Fibroblast of skin of right biceps (primary cell): Measurements from ENCODE around the gene EIF3K.
A peak's percentile ranks its signal among the peaks of the same experiment; 100 is the strongest.
"Not testable (repeated sequence)": the region's sequence is repeated elsewhere in the genome, so short reads cannot be mapped to it uniquely, and the experiment has no call there.

Experiments
- DNase-seq: peaks from one replicate; pipeline ENCODE4 v3.0.0-alpha.2; 2013

Gene EIF3K, protein sequence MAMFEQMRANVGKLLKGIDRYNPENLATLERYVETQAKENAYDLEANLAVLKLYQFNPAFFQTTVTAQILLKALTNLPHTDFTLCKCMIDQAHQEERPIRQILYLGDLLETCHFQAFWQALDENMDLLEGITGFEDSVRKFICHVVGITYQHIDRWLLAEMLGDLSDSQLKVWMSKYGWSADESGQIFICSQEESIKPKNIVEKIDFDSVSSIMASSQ

DNA sequence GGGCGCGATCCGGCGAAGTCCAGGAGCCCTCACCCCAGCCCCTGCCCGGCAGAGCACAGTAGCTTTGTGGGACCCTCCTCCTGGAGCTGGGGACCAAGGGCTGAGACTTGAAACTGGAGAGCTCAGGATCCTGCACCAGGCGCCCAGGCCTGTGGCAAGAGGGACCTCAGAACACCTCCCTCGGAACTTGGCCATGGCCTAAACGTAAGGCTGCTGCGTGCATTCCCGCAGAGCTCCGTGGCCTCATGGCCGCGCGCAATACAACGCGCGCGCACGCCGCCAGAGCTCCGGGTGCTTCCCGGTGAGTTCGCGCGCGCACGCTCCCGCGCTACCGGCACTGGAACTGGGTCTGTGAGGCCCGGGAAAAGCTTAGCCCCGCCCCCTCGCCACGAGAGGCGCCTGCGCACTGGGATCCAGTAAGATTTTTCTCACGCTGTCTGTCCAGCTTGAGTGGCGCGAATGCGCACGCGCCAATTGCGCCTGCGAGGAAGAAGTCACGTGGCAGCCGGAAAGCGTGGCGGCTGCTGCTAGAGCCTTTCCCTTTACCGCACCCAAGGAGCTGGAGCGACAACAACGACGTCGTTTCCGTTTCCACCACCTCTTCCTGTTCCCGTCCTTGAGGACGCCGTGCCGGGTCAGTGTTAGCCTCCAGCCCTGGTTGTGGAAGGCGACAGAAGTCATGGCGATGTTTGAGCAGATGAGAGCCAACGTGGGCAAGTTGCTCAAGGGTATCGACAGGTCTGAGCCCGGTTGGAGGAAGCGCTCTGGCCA, at the start of gene EIF3K:
Gene EIF3K, plus strand, starts transcription at position 599 of the 771 bp plus-strand sequence. Its CDS starts 81 bp downstream, at position 680.
- DNase-seq: peak; percentile 99

DNA sequence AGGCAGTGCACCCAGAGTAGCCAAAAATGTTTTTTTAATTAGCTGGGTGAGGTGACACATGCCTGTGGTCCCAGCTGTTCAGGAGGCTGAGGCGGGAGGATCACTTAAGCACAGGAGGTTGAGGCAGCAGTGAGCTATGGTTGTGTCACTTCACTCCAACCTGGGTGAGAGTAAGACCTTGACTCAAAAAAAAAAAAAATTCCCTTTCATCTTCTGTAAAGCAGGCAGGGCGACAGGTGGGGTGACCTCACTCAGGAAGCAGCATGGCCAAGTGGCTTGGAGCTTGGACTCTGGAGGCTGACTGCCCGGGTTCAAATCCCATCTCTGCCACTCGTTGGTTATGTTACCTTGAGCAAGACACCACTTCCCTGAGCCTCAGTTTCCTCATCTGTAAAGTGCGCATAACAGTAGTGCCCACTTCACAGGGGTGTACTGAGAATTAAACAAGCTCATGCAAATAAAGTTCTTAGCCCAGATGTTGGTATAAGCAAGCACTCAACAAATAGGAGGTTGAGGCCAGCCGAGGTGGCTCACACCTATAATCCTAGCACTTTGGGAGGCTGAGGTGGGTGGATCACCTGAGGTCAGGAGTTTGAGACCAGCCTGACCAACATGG, 49.5 kb upstream of the EIF3K start:
- DNase-seq: no peak

DNA sequence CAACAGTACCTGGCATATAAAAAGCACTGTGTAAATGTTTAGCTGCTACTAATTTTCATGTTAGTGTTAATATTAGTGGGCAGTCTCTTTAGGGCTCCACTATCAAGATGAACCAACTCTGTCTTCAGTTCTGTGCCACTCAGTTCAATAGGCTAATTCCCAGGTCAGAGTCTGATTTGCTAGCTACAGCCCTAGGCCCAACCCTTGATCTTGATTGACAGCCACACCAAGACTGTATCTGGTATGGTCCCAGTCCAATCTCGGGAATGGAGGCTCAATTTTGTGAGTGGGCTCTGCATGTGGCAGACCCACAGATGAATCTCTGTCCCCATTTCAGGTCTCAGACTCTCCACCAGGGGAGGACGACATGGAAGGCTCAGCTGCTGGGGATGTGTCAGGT, 47.3 kb upstream of the EIF3K start:
- no peak for DNase-seq

DNA sequence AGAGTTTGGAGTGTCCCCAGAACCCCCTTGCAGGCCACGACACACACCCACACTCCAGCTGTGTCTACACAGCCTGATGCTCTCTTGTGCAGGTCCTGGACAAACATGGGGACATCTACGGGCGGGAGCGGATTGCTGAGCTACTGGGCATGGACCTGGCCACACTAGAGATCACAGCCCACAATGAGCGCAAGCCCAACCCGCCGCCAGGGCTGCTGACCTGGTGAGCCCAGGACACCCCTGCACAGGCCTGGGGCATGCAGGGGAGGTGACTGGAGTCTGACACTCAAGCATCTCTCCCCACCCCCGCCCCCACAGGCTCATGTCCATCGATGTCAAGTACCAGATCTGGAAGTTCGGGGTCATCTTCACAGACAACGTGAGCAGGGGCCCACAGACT, 41.2 kb upstream of the EIF3K start:
- no peak for DNase-seq

DNA sequence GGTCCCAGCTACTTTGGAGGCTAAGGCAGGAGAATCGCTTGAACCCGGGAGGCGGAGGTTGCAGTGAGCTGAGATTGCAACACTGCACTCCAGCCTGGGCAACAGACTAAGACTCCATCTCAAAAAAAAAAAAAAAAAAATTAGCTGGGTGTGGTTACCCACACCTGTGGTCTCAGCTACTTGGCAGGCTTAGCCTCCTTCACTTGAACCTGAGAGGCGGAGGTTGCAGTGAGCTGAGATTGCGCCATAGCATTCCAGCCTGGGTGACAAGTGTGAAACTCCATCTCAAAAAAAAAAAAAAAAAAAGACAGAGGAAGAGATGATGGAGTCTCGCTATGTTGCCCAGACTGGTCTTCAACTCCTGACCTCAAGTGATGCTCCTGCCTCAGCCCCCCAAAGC, 39.7 kb upstream of the EIF3K start:
- not testable (repeated sequence) for DNase-seq

DNA sequence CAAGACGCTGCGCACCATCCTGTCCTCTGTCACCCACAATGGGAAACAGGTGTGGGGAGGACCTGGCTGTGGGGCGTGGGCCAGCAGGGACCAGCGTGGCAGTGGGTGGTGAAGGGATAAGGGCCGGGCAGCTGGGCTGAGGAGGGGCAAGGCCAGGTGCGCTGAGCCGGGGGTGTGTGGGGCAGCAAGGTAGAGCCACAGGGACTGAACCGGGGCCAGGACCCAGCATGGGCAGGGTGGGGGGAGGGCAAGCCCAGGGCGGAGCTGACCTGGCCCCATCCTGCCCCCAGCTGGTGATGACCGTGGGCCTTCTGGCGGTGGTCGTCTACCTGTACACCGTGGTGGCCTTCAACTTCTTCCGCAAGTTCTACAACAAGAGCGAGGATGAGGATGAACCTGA, 38.9 kb upstream of the EIF3K start:
- DNase-seq: no peak

DNA sequence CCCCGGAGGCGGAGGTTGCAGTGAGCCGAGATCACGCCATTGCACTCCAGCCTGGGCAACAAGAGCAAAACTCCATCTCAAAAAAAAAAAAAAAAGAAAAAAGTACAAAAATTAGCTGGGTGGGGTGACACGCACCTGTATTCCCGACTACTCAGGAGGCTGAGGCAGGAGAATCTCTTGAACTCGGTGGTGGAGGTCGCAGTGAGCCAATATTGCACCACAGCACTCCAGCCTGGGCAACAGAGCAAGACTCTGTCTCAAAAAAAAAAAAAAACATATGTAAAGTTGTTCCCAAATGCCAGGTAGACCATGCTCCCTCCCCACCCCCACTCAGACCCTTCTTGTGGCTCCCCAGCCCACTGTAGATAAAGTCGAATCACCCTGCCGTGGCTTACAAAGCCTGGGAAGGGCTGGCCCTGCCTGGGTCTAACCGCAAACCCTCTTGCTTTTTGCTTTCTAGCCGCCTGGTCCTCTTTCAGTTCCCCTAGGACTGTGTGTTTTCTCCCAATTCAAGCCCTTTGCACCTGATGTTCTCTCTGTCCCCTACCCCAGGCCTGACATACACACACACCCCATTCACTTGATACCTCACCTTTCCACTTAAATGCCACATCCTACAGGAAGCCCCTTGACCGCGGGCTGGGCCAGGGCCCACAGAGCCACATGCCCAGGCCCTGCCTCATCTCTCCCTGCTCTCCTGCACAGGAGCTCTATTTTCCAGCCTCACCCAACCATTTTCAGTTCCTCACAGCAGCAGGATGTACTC, 35.6 kb upstream of the EIF3K start:
- DNase-seq: no peak

DNA sequence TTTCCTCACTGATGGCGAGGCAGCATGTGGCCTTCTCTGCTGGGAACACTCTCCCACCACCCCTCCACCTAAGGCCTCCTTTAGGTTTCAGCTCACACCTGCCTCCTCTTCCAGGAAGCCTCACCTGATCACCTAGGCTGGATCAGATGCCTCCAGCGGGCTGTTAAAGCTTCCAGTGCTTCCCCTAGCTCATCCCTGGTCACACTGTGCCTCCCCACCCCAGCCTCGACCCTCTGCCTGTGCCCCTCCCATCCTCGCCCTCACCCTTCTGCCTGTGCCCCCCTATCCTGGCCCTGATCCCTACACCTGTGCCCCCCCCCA, 35.0 kb upstream of the EIF3K start:
- no peak for DNase-seq

DNA sequence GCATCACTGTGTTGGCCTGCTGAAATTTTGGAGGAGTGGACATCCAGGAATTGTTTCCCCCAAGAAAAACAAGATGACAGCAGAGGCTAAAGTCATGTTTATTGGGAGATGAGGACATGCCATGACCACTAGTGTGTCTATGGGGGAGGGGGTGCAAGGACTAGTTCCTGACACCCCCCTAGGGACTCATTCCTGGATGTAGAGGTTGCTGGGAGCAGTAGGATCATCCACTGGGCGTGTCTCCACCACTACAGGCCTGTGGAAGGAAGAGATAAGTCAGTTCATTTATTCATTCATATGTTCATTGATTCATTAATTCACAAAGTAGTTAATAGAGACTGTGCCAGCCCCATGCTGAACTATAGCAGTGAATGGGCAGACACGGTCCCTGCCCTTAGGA, 31.4 kb upstream of the EIF3K start:
- DNase-seq: no peak

DNA sequence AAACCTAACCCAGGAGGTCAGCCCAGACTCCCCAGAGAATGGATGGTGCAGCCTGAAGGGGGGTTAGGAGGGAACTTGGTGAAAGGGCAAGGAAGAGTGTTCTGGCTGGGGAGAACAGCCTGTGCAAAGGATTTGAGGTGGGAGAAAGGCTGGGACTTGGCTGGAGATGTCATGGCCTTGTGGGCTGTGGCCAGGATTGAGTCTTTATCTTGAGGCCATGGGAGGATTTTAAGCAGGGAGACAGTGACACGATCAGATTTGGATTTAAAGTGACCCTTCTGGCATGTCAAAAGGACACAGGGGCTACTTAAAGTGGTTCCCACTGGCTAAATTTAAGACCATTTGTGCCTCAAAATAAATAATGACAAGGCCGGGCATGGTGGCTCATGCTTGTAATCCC, 30.9 kb upstream of the EIF3K start:
- DNase-seq: no peak

DNA sequence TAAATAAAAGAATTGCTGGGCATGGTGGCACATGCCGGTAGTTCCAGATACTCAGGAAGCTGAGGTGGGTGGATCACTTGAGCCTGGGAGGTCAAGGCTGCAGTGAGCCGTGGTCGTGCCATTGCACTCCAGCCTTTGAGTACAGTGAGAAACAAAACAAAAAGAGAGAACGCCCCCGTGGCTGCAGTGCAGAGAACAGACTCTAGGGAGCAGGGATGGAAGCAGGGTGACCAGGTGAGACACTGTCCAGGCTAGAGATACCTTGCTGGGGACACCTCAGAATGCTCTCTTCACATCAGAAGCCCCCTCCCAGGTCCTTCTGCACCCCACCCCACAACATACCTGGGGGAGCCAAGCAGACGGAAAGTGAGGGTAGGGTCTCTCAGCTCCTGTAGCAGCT, 26.0 kb upstream of the EIF3K start:
- DNase-seq: no peak

DNA sequence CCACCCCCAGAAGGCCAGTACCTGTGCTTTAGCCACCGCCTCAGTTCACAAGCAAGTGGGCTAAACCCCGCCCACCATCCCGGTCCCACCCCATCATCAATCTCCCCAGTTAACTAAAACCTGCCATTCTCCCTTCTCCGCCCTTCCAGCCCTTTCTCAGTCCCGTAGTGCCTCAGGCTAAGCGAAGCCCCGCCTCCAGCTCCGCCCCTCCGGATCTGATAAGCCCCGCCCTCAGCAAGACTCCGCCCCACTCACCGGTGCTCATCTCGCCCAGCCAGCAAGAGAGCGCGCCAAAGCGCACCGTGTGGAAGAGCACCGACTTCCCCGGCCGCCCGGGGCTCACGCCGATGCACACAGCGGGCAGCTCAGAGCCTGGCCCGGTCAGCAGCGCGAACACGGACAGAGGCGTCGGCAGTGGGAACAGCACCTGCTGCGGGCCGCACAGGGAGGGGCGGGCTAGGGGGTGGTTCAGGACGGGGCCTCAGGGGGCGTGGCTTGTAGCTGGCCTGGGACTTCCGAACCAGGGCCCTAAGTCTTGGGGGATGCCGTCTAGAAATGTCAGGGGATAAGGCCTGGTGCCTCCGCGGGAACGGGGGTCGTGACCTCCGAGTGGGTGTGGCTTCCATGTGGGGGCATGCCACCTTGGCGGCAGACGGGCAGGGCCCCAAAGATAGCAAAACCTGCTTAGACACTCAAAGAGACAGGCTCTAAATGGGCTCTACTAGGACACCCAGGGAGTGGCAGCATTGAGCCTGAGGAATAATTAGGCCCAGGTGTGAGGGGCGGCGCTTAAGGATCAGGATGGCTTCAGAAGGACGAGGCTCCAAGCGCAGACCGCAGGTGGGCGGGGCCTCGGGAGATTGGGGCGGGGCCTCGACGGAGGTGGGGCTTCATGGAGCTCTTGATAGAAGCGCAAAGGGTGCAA, 22.7 kb upstream of the EIF3K start:
- DNase-seq: peak; percentile 11

DNA sequence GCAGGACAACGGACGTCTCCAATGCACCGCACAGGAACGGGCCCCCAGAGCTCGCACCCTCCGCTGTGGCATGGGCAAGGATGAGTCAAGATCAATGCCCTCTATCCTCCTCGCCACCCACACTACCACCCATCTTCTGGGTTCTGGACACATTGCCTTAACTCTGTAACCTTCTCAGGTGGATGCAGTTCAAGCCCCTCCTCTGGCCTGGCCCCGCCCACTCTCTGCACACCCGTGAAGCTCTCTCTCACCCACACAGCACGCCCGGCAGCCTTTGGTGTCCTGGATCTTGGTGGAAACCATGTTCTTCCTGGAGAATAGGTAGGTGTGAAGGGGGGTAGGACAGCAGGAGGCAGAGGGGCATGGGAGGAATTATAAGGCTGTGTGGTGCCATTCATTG, 21.9 kb upstream of the EIF3K start:
- DNase-seq: no peak

DNA sequence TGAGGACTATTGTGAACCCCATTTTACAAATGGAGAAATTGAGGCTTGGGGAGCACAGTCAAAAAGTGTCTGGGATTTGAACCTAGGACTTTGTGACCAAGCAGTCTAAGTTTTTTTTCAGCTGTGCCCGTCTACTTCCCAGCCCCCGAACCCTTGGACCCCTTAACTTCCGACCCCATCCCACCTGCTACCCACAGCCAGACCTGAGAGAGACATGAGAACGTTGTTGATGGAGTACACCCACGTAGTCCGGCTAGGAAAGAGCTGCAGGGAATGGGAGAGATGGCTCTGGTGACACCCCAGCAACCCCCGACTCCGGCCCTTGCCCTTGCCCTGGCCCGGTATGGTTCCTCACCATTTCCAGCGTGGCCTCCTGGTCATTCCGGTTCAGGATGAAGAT, 19.3 kb upstream of the EIF3K start:
- no peak for DNase-seq

DNA sequence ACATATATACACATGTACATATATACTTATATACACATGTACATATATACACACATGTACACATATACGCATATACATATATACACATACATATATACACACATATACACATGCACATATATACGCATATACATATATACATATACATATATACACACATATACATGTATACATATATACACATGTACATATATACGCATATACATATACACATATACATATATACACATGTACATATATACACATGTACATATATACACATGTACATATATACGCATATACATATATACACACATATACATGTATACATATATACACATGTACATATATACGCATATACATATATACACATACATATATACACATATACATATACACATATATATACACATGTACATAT, 16.1 kb upstream of the EIF3K start:
- not testable (repeated sequence) for DNase-seq

DNA sequence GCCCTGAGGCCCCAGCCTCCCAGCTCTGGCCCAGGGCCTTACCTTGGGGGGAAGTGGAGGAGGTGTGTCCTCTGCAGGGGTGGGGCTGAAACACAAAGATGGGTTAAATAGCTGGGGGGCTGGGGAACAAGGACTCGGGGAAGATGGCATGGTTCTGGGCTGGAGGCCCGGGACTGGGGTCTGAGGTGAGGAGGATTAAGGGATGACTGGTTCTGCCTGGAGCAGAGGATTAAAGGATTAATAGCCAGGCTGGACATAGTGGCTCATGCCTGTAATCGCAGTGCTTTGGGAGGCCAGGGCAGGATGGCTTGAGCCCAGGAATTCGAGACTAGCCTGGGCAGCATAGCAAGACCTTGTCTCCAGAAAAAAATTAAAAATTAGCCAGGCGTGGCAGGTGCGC, 12.9 kb upstream of the EIF3K start:
- no peak for DNase-seq

DNA sequence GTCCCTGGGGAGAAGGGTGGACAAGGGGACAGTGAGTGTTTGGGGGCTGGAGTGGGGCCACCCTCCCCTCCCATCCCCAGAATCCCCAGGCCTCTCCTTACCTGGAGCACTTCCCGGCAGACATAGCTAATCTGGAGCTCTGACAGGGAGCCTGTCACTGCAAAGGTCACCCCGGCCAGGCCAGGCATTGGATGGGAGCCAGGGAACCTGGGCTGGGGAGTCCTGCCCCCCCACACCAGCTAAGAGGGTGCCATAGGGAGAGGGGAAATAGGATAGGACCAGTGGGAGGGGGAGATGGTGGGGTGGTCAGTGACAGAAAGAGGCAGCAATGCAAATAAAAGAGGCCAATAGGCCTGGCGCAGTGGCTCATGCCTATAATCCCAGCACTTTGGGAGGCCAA, 4.7 kb upstream of the EIF3K start:
- DNase-seq: no peak

DNA sequence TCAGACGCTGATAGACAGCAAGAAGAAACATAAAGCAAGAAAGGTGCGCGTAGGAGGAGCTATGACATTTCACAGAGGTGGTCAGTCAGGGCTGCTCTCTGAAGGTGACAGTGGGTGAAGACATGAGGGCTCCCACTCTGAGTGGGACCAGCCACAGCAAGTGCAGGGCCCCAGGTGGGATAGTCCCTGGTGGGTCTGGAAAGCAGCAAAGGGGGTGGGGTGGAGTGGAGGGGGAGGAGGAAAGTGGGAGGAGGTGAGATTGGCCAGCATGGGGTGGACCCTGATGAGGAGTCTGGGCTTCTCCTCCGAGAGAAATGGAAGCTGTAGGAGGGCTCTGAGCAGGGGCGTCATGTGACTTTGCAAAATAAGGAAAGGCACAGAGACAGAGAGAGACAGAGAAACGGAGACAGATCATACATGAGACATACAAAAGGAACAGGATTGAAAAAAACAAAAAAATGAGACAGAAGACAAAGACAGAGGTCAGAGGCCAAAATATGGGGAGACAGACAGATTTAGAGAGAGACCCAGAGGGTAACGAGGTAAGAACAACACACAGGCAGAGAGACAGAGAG, 3.9 kb upstream of the EIF3K start:
- DNase-seq: no peak

DNA sequence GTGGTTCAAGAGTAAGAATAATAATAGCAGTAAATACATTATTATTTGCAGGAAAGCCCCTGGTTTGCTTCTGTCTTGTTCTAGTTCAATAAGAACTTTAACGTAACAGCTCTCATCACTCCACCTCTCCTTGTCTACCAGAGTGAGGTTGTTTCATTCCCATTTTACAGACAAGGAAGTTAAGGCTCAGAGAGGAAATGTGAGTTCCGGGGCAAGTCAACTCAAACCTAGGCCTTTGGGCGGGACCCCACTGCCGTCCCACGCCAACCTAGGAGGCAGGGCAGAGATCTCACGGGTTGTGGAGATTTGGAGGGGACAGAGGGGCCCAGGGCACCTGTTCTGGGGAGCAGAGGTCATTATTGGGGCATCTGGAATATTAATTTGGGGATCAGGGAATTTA, 2.7 kb upstream of the EIF3K start:
- no peak for DNase-seq

DNA sequence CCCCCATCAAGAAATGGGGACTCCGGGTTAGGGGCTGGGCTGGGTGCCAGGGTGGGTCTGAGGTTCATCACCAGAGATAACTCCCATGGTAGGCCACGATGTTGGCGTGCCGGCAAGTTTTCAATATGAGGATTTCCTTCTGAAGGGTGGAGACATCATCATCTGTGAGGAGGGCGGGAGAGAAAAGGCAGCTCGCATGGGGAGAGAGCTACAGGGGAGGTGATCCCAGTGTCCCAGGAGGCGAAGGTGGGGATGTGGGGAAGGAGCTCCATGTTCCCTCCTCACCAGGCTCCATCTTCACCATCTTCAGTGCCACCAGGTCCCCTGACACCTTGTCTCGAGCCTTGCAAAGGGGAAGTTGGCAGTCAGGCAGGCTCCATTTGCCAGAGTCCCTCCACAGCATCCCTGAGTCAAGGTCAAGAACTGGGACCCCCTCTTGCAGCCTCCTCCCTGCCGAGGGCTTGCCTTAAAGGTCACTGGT, 1.7 kb upstream of the EIF3K start:
- no peak for DNase-seq

DNA sequence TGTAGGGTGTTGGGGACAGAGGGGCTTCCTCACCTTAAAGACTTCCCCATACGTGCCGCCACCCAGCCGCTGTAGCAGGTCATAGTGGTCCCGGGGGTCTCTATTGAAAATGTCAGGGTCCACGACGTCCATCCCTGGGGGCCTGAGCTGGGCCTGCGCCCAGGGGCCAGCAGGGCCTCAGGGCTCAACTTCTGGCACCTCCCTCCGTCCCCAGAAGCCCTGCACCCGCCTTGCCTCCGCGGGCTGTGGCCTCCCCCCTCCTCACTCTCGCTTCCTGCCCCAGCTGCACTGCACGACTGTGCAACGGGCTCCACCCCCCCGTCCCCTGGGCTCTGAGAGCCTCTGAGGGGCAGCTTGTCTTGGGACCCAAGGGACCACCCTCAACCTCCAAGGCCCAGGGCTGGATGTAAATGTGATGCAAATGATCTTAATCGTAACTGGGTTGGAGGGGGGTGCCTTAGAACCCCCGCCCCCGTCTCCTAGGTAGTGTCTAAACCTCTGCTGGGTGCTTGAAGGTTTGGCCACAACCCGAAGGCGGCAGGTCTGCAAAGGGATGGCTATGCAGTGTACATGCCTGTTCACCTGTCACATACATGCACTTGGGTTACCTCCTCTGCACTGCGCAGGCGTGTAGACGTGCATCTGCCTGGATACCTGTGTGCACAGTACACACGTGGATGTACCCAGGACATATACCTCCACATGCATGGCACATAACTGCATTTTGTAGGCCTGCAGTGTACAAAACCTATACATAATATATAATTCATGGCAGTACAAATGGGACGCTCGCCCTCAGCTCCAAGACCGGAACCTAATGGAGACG, 1.0 kb upstream of the EIF3K start, which contains the start of gene MAP4K1:
Gene MAP4K1, minus strand, starts transcription at position 190 of the 826 bp plus-strand sequence. Its CDS starts 58 bp downstream, at position 132.
- no peak for DNase-seq
